ENCODE data around the gene CTSK.
"Not testable (repeated sequence)": the region's sequence is repeated elsewhere in the genome, so short reads cannot be mapped to it uniquely, and the experiment has no call there.

Gene CTSK

DNA sequence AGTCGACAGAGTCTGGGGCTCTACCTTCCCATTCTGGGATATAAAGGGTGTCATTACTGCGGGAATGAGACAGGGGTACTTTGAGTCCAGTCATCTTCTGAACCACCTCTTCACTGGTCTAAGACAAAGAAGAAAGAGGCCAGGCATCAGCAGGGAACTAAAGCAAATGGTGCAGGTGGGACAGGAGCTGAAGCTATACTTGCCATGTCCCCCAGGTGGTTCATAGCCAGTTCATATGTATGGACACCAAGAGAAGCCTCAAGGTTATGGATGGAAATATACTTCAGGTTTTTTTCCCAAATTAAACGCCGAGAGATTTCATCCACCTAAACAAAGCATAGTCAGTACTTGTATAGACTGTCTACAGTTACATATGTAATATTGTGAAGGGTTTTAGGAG is 2.2 kb downstream of the CTSK start:
- DNase-seq (ENCODE audit: low read depth), result no peak

DNA sequence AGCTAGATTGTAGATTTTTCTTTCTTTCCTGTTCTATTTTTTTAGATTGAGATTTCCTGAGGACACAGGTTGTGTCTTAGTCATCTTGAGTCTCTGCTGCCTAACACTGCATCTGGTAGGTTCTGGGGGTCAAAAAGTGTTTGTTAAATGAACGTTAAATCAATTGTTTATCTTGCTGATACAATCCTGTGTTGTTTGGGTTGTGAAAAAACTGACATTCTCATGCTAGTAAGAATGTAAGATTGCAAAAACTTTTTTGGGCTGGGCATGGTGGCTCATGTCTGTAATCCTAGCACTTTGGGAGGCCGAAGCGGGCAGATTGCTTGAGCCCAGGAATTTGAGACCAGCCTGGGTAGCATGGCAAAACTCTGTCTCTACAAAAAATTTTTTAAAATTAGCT is 3.4 kb downstream of the CTSK start:
- DNase-seq (ENCODE audit: low read depth), result no peak

DNA sequence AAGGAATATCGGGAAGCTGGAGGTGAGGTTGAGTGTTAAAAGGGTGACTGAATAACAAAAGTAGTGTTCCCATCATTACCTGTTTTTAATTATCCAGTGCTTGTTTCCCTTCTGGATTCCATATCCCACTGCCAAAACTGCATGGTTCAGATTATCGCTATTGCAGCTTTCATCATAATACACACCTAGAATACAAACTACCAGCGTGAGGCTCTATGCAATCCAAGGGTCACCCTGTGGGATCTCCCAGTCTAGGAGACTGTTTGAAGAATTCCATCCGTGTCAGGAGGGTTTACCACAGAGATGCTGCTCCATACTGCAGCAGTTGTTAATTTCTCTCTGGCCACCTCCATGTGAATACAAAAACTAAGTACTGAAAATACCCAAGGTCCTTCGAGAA is 9.0 kb downstream of the CTSK start:
- DNase-seq (ENCODE audit: low read depth), result no peak

DNA sequence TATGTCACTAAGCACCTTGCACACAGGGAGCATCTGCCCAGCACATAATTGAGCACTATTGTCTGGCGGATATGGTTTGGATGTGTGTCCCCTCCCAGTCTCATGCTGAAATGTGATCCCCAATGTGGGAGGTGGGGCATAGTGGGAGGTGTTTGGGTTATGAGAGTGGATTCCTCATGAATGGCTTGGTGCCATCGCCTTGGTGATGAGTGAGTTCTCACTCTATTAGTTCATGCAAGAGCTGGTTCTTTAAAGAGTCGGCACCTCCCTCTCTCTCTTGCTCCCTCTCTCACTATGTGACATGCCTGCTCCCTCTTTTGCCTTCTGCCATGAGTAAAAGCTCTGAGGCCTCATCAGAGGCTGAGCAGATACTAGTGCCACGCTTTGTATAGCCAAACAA is 9.5 kb downstream of the CTSK start:
- no peak for DNase-seq (ENCODE audit: low read depth)

DNA sequence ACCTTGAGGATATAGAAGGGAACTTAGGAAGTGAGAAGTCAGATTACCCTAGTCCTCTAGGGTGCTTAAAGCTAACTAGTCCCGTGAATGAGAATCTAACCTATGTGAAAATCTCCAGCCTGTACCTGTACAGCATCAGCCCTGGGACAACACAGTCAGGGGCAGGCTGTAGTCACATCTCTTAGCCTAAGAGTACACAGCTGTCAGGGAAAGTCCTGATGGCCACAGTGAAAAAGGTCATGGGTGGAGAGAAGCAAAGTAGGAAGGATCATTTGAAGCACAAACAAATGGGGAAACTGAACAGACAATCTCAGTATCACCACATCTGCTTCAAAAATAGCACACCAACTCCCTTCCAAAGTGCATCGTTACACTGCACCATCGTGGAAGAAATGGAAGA is 11.7 kb downstream of the CTSK start:
- DNase-seq (ENCODE audit: low read depth), result no peak

DNA sequence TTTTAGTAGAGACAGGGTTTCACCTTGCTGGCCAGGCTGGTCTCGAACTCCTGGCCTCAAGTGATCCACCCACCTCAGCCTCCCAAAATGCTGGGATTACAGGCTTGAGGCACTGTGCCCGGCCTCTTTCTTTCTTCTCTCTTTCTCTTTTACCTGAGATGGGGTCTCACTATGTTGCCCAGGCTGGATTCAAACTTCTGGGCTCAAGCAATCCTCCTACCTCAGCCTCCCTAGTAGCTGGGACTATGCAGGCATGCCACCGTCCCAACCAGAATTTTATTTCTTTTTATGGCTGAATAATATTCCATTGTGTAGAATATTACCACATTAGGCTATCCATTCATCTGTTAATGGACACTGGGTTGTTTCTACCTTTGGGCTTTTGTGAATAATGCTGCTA is 14.3 kb downstream of the CTSK start:
- not testable (repeated sequence) for DNase-seq (ENCODE audit: low read depth)

DNA sequence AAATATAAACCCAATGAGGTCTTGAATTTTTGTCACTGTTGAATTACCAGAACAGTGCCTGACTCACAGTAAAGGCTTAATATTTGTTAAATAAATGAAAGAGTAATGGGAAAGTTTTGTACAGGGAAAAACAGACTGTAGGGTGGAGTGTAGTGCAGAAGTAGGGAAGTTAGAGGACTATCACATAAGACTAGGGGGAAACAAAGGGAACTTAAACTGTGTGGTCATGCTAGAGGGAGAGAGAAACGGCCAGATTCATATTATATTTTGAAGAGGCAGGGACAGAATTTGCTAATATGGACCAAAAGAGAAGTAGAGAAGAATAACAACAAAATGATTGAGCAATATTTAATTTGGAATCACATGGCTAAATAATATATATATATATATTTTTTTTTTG is 14.8 kb downstream of the CTSK start:
- DNase-seq (ENCODE audit: low read depth), result no peak

DNA sequence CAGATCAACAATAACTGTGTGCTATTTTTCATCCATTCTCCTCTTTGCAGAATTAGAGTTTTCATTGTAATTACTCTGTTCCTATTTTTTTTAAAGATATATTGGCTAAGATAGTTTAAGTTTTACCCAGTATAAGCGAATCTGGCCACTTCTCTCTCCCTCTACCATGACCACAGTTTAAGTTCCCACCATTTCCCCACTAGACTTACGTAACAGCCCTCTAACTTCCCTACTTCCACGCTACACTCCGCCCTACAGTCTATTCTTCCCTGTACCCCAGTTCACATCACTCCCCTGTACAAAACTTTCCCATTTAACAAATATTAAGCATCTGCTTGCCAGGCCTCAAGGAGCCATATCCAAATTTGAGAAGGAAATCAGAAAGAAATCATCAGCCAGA is 16.5 kb downstream of the CTSK start:
- no peak for DNase-seq (ENCODE audit: low read depth)

DNA sequence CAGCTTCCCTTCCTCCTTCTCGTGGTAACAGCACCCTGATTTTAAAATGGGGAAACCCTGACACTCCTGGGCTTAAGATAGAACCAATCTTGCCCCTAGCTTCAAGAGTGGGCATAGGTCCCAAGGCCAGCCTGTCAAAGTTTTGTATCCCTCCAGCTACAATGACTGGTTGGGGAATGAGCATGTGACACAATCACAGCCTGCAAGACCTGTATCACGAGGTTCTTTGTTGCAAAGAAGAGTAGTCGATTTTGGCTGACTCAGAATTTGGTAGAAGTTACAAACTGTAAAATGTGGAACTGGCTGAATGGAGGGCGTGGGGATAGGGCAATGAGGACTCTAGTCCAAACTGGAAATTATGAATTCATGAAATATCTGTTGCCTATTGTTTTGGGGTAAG is 18.7 kb downstream of the CTSK start:
- DNase-seq (ENCODE audit: low read depth), result no peak

DNA sequence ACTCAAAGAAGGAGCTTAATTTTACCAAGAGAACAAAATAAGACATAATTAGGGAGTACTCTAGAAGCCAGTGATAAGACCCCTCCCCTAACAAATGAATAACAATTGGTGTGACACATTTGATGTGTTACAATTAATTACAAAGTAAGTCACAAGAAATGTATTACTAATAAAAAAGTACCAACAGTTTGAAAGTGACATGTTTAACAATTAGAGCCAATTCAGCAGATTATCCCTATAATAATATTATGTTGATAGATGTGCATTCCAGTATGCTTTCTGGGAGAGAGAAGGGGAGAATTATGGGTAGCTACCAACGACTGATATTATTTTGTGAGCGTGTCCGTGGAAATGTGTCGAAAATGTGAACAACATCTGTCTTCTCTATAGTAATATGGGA is 19.1 kb downstream of the CTSK start:
- no peak for DNase-seq (ENCODE audit: low read depth)

DNA sequence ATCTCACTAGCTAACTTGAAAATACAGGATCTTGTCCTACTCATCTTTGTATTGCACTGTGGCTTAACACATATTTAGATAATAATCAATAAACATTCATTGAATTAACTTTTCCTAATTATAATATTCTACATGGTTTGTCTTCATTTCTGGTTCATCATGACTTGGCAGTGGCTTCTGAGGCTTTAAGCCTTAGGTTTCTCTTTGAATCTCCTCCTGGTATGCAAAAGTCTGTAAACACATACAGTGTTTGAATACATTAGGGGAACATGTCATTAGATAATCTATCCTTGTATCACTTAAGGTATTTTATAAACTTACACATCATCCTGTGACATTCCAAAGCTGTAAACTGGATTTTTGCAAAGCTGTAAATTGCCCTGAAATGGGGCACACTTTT is 20.6 kb downstream of the CTSK start:
- DNase-seq (ENCODE audit: low read depth), result no peak

DNA sequence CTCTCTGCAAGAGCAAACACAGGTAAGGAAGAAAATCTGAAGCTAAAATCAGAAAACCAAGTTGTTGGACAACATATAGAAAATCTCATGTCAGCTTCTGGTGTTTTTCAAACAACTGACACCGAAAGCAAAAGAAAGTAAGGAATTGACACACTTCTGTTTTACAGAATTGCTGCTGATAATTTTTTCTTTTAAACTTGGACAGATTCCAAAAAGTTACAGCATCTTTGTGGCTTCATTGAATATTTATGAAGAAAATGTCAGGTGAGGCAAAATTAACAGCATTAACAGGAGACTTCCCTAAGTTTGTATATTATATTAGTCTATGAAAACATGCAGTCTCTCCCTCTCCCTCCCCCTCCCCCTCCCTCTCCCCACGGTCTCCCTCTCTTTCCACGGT is 27.6 kb downstream of the CTSK start:
- DNase-seq (ENCODE audit: low read depth), result no peak

DNA sequence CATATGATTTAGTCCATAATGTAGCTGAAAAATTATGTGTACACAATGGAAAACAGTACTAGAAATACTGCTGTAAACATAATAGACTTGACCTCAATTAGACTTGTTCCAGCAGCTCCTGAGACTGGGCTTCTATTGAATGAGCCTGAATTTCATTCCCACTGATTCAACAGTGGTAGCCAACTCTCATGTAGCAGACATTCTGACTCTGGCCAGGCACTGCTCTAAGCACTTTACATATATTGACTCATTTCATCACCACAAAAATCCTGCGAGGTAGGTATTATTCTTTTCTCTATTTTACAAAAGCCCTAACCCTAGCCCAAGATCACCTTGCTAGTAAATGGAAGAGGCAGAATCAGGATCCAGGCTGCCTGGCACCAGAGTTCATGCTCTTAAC is 29.7 kb downstream of the CTSK start:
- no peak for DNase-seq (ENCODE audit: low read depth)

DNA sequence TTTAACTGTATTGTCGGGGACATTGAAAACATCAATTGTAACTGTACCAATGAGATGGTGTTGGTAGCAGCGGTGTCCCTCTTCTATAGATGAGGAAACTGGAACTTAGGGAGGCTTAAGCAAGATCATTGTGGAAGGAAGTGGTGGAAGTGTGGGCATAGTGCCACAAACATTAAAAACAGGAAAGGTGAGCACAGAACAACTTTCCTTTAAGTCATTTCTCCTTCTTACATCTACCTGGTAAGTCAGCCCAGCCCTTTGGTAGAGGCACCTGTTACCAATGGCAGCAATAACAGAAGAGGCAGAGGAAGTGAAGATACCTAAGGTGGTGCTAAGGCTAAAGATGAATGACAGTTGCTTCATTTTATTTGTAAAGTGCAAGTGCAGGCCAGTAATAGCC is 30.5 kb downstream of the CTSK start:
- no peak for DNase-seq (ENCODE audit: low read depth)

DNA sequence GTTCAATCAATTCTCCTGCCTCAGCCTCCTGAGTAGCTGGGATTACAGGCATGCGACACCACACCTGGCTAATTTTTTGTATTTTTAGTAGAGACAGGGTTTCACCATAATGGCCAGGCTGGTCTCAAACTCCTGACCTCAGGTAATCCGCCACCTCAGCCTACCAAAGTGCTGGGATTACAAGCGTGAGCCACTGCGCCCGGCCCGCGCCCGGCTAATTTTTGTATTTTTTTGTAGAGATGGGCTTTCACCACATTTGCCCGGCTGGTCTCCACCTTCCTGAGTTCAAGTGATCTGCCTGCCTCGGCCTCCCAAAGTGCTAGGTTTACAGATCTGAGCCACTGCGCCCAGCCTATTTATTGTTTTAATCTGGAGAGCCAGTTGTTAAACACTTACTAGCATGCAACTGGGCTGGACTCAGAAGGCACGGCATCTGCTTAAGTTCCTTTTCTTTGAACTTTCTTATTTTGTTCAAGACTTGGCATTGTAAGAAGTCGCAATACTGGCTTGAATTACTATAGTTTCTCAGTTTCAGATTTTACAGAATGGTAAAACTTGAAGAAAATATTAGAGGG is 32.0 kb downstream of the CTSK start:
- not testable (repeated sequence) for DNase-seq (ENCODE audit: low read depth)

DNA sequence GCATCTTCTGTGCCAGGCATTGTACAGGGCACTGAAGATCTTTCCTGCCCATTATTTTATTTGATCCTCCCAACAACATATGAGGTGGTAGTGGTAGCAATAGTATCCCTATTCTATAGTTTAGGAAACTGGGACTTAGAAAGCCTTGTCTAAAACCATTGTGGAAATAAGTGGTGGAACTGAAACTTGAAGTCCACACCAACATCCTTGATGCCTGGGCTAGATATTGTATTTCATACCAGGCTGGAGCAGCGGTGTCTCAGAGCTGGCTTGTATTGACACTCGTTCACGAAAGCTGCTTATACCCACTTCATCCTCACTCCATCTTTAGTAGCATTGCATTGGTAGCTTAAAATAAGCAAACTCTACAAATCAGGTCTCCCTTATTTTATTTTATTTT is 32.8 kb downstream of the CTSK start:
- DNase-seq (ENCODE audit: low read depth), result no peak

DNA sequence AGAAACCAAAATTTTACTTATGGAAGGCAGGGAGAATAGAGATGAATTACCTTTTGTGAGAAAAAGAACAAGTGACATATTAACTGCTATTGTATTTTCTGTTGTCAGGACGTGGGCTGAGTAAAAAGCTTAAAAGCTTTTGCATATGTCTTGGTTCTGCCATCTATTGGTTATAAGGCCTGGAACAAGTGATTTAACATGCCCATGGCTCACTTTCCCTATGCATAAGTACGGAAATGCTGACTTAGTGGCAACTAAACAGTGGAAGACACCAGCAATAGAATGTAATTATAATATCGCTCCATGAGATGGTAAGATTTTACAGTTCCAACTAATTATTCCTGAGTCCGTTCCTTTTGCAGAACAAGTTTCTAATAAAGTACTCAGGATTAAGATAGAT is 35.7 kb downstream of the CTSK start:
- DNase-seq (ENCODE audit: low read depth), result no peak

DNA sequence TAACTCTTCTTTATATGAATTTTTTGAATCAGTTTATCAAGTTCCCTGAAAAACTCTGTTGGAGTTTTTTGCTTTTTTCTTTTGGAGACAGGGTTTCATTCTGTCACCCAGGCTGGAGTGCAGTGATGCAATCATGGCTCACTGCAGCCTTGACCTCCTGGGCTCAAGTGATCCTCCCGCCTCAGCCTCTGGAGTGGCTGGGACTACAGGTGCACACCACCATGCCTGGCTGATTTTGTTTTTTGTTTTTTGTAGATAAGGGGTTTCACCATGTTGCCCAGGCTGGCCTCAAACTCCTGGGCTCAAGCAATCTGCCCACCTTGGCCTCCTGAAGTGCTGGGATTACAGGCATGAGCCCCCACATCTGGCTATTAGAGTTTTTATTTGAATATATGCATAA is 40.4 kb downstream of the CTSK start:
- not testable (repeated sequence) for DNase-seq (ENCODE audit: low read depth)

DNA sequence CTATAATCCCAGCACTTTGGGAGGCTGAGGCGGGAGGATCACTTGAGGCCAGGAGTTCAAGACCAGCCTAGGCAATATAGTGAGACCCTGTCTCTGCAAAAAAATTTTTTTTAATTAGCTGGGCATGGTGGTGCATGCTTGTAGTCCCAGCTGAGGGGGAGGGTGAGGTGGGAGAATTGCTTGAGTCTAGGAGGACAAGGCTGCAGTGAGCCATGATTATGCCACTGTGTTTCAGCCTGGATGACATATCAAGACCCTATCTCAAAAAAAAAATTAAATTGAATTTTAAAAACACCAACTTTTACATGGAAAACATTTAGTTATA is 42.1 kb downstream of the CTSK start:
- not testable (repeated sequence) for DNase-seq (ENCODE audit: low read depth)

DNA sequence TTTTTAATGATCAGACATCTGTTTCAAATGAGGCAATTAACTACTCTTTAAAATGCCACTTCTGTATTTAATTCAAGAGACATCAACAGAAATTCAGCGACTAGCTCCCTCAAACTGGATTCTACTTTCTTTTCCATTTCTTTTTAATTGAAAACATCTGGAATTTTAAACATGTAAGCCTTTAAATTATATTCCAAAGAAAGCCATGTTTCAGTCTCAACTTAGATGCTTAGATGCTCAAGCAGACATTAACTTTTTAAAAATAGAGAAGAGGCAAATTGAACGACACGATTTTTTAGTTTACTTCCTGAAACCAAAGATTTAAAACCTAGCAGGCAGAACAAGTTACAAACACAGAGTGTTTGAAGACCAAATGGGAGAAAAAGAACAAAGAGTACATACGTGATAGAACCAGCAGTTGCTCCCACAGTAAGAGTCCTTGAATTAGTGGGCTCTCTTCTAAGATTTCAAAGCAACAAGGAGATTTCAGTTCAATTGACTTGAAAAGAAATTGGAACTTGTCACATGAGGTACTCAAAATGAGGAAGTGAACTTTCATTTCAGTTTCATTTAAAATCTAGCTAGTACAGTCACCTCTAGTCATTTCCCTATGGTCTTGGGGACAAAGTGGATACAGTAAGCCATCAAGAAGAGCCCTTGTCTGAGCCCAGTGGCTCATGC is 42.6 kb downstream of the CTSK start, which contains the start of gene CTSS:
TSS of gene CTSS (minus strand) at position 483 of the 681 bp plus-strand sequence. CDS start 1,015 bp downstream, outside the sequence.
- no peak for DNase-seq (ENCODE audit: low read depth)

DNA sequence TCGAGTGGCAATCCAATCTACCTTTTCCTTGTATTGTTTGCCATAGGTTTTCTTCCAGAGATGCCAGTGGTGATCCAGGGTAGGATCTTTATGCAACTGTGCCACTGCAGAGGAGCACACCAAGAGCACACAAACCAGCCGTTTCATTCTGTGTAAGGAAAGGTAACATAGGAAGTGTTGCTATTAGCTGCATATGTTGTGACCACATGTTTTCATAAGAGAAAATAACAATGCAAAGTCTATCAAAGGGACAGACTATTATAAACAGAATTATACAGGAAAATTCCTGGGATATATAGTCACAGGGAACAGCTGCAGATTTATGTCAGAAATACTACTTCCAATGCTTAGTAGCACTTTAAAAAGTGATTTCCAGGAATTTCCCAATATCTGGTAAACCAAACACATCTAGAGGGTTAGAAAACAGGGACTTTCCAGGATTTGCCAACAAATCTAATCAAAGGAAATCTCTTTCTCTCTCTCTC is 43.4 kb downstream of the CTSK start:
- DNase-seq (ENCODE audit: low read depth), result no peak

DNA sequence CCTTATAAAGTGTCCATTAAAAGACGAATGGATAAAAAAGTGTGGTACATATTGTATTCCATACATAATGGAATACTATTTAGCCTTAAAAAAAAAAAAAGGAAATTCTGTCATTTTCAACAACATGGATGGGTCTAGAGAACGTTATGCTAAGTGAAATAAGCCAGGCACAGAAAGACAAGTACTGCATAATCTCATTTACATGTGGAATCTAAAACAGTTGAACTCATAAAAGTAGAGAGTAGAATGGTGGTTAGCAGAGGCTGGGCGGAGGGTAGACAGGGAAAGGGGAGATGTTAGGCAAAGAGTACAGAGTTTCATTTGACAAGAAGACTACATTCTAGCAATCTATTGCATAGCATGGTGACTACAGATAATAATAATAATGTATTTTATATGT is 45.0 kb downstream of the CTSK start:
- DNase-seq (ENCODE audit: low read depth), result no peak

DNA sequence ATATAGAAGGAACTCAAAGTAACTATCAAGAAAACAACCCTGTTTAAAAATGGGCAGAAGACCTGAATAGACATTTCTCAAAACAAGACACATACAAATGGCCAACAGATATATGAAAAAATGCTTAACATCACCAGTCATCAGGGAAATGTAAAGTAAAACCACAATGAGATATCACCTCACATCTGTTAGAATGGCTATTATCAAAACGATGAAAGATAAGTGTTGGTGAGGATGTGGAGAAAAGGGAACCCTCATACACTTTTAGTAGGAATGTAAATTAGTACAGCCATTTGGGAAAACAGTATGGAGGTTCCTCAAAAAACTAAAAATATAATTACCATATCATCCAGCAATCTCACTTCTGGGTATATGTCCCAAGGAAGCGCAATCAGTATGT is 45.5 kb downstream of the CTSK start:
- DNase-seq (ENCODE audit: low read depth), result no peak

DNA sequence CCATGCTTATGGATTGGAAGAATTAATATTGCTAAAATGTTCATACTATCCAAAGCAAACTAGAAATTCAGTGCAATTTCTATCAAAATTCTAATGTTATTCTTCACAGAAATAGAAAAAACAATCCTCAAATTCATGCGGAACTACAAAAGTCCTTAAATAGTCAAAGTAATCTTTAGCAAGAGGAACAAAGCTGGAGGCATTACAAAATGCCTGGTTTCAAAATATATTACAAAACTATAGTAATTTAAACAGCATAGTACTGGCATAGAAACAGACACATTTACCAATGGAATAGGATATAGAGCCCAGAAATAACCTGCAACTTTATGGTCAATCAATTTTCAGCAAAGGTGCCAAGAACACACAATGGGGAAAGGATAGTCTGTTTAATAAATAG is 46.3 kb downstream of the CTSK start:
- DNase-seq (ENCODE audit: low read depth), result no peak

All from HS-27A (cell line).